GM21576 (cell line): ENCODE data around the gene SKIC8.
"Not testable (repeated sequence)": the region's sequence is repeated elsewhere in the genome, so short reads cannot be mapped to it uniquely, and the experiment has no call there.

Experiments
- ATAC-seq: cut with Tn5 transposase; IDR thresholded peaks from one replicate; pipeline ENCODE4 v1.9.1; 2021; ENCODE audit warnings: mild to moderate bottlenecking, moderate library complexity; ENCODE audit not compliant: unreplicated experiment

SKIC8 gene

GRCh38 chr15:78259232-78259631, 40.2 kb downstream of the SKIC8 start:
- ATAC-seq, result no peak

DNA sequence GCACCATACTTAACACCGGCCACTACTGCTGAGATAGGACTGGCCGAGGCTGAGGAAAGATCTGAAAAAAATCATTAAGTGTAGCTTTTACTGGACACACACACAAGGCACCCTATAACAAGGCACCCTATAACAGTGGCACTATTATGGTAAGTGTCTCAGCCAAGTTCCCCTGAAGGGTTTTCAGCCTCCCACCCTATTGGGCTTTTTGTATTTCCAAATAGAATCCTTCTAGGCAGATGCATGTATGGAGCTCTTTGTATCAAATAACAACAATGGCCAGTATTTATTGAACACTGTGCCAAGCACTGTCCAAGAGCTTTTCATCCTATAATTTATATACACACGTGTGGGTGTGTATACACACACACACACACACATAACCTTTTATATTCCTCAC, 41.7 kb downstream of the SKIC8 start:
- ATAC-seq, result no peak

DNA sequence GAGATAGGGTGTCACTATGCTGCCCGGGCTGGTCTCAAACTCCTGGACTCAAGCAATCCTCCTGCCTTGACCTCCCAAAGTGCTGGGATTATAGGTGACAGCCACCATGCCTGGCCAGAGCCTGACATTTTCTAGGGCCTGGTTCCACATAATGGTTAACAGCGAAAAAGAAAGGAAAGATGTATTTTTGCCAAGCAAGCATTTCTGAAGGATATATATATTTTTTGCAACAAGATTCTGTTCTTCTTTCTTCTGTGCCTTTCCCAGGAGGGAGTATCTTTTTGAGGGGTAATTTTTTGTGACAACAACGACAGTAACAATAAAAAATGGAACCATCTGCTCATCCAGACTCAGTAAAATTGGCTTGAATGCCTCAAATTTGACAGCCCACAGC, 43.4 kb downstream of the SKIC8 start:
- no peak for ATAC-seq

- no peak for ATAC-seq
Observed at GRCh38 chr15:78255421-78256043, 43.9 kb downstream of the SKIC8 start.

- ATAC-seq, result no peak
Observed at GRCh38 chr15:78251136-78251535, 48.3 kb downstream of the SKIC8 start.

GRCh38 chr15:78249131-78249530, 50.3 kb downstream of the SKIC8 start:
- ATAC-seq, result no peak

DNA sequence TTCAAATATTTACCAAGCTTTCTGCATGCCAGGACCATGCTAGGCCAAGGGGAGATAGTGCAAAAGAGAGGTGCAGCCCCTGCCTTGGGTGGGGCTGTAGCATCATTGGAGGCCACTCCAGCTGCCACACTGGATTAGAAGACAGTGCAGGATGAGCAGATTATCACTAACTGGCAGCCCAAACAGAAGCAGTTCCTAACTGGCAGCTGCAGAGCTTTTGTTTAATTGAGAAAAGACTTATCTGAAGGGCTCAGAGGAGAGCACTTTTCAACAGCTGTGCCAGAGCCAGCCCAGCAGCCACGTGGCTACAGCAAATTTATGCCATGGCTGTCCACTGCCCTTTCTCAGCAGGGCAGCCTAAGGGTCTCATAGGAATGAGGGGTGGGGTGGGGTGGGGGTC, 51.5 kb downstream of the SKIC8 start:
- ATAC-seq, result no peak

DNA sequence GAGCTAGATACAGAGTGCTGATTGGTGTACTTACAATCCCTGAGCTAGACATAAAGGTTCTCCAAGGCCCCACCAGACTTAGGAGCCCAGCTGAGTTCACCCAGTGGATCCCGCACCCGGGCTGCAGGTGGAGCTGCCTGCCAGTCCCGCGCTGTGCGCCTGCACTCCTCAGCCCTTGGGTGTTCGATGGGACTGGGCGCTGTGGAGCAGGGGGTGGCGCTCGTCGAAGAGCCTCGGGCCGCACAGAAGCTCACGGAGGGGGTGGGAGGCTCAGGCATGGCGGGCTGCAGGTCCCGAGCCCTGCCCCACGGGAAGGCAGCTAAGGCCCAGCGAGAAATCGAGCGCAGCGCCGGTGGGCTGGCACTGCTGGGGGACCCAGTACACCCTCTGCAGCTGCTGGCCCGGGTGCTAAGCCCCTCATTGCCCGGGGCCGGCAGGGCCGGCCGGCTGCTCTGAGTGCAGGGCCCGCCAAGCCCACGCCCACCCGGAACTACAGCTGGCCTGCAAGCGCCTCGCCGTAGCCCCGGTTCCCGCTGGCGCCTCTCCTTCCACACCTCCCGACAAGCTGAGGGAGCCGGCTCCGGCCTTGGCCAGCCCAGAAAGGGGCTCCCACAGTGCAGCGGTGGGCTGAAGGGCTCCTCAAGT, 53.3 kb downstream of the SKIC8 start:
- not testable (repeated sequence) for ATAC-seq

GRCh38 chr15:78245392-78245791, 54.0 kb downstream of the SKIC8 start:
- not testable (repeated sequence) for ATAC-seq

- ATAC-seq, result no peak
Observed at GRCh38 chr15:78244893-78245292, 54.5 kb downstream of the SKIC8 start.

DNA sequence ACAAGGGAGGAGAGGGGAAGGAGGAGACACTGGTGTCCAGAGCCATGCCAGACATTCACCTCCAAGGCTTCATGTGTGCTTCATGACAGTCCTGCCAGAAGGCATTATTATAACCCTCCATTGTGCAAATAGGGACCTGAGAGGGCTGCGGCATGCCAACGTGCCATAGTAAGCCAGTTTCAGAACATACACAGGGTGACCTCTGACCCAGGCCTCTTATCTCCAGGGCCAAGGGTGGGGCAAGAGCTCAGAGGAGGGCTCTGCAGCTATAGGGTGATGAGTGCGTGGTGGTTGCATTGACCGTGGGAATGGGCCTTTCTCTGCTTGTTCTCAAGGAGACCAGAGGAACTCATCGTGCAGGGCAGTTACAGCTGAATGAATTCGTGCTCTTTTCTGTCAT, 55.3 kb downstream of the SKIC8 start:
- no peak for ATAC-seq

DNA sequence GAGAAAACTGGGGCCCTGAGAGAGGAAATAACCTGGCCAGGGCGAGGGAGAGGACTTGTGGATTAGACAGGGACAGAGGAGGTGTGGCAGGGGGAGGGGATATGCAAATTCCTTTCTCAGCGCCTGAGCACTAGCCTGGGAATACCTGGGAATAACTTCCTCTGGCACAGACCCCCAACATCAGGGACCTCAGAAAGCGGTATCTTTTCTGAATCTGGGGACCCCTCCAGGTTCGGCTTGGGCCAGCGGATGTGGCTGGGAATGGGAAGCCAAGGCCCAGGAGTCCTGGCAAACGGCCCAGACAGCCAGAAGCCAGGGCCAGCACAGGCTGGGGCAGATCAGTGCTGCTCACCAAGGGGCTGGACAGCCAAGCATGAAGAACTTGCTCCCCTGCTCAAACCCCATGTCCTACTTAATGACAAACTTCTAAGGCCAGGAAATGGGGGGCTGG, 55.9 kb downstream of the SKIC8 start:
- no peak for ATAC-seq

- no peak for ATAC-seq
Observed at GRCh38 chr15:78243058-78243457, 56.4 kb downstream of the SKIC8 start.

DNA sequence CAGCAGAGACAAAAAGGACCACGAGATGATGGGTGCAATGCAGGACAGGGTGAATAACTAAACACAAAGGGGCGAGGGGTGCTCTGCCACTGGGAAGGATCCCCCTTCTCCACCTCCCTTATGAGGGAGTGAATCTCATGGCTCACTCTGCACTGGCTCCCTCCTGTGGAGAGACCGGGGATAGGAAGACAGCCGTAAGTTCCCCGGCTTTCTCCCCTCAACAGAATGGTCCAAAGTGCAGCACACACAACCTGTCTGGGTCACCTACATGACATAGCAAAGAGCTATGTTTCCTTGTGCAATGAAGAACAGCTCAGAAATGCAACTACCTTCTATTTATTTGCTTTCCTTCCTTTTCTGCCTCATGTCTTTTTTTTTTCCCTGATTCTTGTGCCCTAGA, 57.3 kb downstream of the SKIC8 start:
- ATAC-seq, result no peak

DNA sequence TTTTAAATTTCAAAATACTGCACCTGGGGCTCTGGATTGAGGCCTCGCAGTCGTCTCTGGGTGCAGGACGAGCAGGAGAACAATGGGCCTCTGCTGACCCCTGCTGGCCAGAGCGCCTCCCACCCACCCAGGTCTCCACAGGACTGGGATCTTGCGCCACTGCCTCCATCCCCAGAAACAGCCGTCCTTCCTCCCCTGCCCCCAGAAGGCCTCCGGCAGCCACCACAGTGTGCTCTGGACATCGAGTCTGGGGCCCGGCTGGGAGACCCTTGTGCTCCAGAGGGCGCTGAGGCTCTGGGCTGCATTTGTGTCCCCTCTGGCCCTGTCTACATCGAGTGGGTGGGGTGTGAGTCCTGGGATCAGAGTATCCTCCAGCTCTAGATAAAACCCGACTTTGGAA, 58.4 kb downstream of the SKIC8 start:
- ATAC-seq, result no peak

- ATAC-seq, result no peak
Observed at GRCh38 chr15:78239811-78240210, 59.6 kb downstream of the SKIC8 start.

DNA sequence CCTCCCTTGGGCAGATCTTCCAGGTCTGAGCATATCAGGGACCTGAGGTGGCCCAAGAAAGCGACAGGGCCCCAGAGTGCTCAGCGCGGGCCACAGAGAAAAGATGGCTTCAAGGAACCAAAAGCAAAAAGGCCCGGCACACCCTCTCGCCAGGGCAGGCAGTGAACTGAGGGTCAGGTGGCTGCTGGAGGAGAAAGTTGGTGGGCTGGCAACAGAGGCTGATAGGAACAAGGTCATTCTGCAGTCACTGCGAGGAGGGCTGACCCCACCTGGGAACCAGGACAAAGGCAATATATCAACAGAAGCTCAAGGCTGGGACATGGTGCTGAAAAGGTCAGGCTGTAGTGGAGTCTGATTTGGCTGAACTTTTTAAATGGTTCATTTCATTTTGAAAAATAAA, 62.3 kb downstream of the SKIC8 start:
- ATAC-seq, result no peak

DNA sequence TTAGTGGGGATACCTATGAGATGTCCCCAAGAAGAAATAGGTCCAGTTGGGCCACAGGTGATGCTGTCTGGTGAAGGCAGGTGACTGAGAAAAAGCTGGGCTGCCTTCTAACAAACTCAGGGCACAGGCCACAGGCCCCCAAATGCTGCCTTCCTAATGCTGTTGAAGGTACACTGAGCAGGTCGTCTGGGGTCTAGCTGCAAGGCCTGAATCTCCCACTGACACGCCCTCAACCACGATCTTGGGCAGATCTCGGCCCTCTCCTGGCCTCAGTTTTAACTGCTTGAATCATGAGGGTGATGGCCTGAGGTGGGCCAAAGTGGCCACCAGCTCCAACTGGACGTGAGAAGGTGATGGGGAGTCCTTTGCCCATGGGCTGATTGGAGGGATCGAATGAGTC, 62.9 kb downstream of the SKIC8 start:
- ATAC-seq, result no peak

GRCh38 chr15:78234515-78235040, 64.8 kb downstream of the SKIC8 start, which contains the start of gene ACSBG1:
Gene ACSBG1 (minus strand): TSS chr15:78234565. CDS start chr15:78234501, 64 bp downstream.
- ATAC-seq, result no peak

- ATAC-seq, result no peak
Observed at GRCh38 chr15:78233496-78233895, 65.9 kb downstream of the SKIC8 start.
